Cardiac muscle cell (in vitro differentiated cells and primary cell): ENCODE measurements around the gene YTHDC2. TPM values are rescaled to one million over a fixed set of nuclear protein-coding genes. Genes with fewer than 3 reads are reported as not detected.

Source experiments
- DNase-seq, 2 donors: peaks; one replicate each; pipeline versions ENCODE4 v3.0.0 to v3.0.0-alpha.2; 2010 to 2017; ENCODE audit warnings: low read depth in 1 of 2, low spot score in 1 of 2
- H3K27ac ChIP-seq: fragments of 200-600 bp; sonication (generic); 2 replicates; pipeline ENCODE4 v1.5.1; 2016
- H3K27me3 ChIP-seq: fragments of 200-600 bp; sonication (generic); 2 replicates; pipeline ENCODE4 v1.6.0; 2016; ENCODE audit warnings: control low read depth
- H3K36me3 ChIP-seq: fragments of 200-600 bp; sonication (generic); 2 replicates; pipeline ENCODE4 v1.5.1; 2016; ENCODE audit warnings: control low read depth
- H3K4me1 ChIP-seq: fragments of 200-600 bp; sonication (generic); 2 replicates; pipeline ENCODE4 v1.8.1; 2017; ENCODE audit warnings: low read depth, mild to moderate bottlenecking, mixed run types
- H3K4me3 ChIP-seq: fragments of 200-600 bp; sonication (generic); 2 replicates; pipeline ENCODE4 v1.5.1; 2016; ENCODE audit warnings: mild to moderate bottlenecking
- H3K9me3 ChIP-seq: fragments of 200-600 bp; sonication (generic); 2 replicates; pipeline ENCODE4 v1.5.1; 2017; ENCODE audit warnings: low read depth, mild to moderate bottlenecking, control low read depth
- CTCF ChIP-seq: IDR thresholded peaks from 2 replicates; pipeline ENCODE4 v1.5.1; 2012; ENCODE audit warnings: low read depth, mild to moderate bottlenecking, low read length
- polyA plus RNA-seq: library from polyadenylated mRNA; unstranded; fragments of >200 nt; fragmentation: Nextera tagmentation; extraction: Ambion mirVana; gene quantifications from 2 replicates; pipeline ENCODE4 v1.2.1, GENCODE V29; 2016
- total RNA-seq: library from RNA; depleted of rRNA; stranded (reverse); fragments of >200 nt; gene quantifications from 2 replicates; pipeline ENCODE4 v1.2.3, GENCODE V29; 2016

Gene YTHDC2
- total and polyA plus RNA-seq, 2 experiments from 2014 or later, result 11.2 to 16.1 TPM

DNA sequence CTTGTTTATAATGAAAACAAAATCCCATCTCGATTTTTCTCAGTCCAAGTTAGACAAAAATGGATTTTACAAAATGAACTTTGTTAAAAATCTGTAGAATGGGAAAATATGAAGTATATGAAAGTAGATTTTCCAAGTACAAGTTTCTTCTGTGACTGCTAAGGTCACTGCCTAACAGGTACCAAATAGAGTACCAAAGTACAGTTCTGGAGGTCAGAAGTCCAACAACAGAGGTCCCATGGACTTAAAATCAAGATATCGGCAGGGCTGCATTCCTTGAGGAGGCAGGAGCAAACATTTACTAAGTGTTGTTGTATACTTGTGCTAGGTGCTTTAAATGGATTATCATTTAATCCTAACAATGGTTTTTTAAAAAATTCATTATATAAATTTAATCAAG, 5.9 kb downstream of the YTHDC2 start:
- no peaks in the 10 kb centered on the region for H3K9me3 ChIP-seq
- no peaks in the 10 kb centered on the region for H3K27me3 ChIP-seq
- H3K4me1 ChIP-seq, result no peaks in the 10 kb centered on the region
- H3K36me3 ChIP-seq, result no peaks in the 10 kb centered on the region
- DNase-seq, result no peak
- no peak for TF ChIP-seq CTCF
- H3K27ac ChIP-seq, result no peak overlapping the region
- H3K4me3 ChIP-seq, result no peak overlapping the region

- no peak for TF ChIP-seq CTCF
- Histone ChIP-seq H3K4me3 (no peak overlapping the region), H3K36me3 (no peaks in the 10 kb centered on the region), H3K27me3 (no peaks in the 10 kb centered on the region), H3K9me3 (no peaks in the 10 kb centered on the region), H3K27ac (no peak overlapping the region), H3K4me1 (no peaks in the 10 kb centered on the region)
- DNase-seq, result no peak
Measured at GRCh38 chr5:113520429-113520828, 6.9 kb downstream of the YTHDC2 start.

DNA sequence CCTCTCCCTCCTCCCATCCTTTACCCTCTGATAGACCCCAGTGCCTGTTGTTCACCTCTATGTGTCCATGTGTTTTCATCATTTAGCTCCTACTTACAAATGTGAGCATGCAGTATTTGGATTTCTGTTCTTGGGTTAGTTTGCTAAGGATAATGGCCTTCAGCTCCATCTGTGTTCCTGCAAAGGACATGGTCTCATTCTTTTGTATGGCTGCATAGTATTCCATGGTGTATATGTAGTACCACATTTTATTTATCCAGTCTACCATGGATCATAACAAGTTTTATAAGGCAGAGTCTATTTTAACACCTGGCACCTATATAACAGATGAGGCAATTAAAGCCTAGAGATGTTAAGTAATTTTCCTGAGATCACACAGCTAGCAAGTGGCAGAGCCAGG, 7.4 kb downstream of the YTHDC2 start:
- Histone ChIP-seq H3K27me3 (no peaks in the 10 kb centered on the region), H3K9me3 (no peaks in the 10 kb centered on the region), H3K4me1 (no peaks in the 10 kb centered on the region), H3K36me3 (no peaks in the 10 kb centered on the region), H3K27ac (no peak overlapping the region), H3K4me3 (no peak overlapping the region)
- no peak for DNase-seq
- TF ChIP-seq CTCF, result no peak

GRCh38 chr5:113523168-113523567, 9.7 kb downstream of the YTHDC2 start:
- Histone ChIP-seq H3K27me3 (no peaks in the 10 kb centered on the region), H3K9me3 (no peaks in the 10 kb centered on the region), H3K27ac (no peak overlapping the region), H3K4me1 (no peaks in the 10 kb centered on the region), H3K36me3 (peaks cover 3% of the 10 kb centered on the region), H3K4me3 (no peak overlapping the region)
- TF ChIP-seq CTCF, result no peak
- DNase-seq, result no peak

GRCh38 chr5:113524927-113525326, 11.4 kb downstream of the YTHDC2 start:
- no peak overlapping the region for H3K4me3 ChIP-seq
- no peak for DNase-seq
- H3K27ac ChIP-seq, result no peak overlapping the region
- TF ChIP-seq CTCF, result no peak
- no peaks in the 10 kb centered on the region for H3K4me1 ChIP-seq
- no peaks in the 10 kb centered on the region for H3K27me3 ChIP-seq
- H3K9me3 ChIP-seq, result no peaks in the 10 kb centered on the region
- H3K36me3 ChIP-seq, result peaks cover 3% of the 10 kb centered on the region

DNA sequence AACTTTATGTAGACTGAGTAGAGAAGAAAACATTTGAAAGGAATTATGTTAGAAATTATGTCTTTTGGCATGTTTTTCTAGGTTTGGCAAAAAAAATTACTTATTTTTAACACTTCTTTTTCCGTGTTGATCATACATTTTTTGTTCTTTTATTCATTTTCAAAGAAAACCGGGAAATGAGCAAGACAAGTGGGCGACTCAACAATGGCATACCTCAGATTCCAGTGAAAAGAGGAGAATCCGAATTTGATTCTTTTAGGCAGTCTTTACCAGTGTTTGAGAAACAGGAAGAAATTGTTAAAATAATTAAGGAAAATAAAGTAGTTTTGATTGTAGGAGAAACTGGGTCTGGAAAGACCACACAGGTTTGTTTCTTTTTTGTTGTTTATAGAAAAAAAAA, 12.9 kb downstream of the YTHDC2 start:
- Histone ChIP-seq H3K36me3 (peaks cover 3% of the 10 kb centered on the region), H3K27me3 (no peaks in the 10 kb centered on the region), H3K27ac (no peak overlapping the region), H3K4me3 (no peak overlapping the region), H3K9me3 (no peaks in the 10 kb centered on the region), H3K4me1 (no peaks in the 10 kb centered on the region)
- no peak for DNase-seq
- no peak for TF ChIP-seq CTCF
